Loucy (cell line): ENCODE measurements around the gene OCIAD2.
"Not testable (repeated sequence)": the region's sequence is repeated elsewhere in the genome, so short reads cannot be mapped to it uniquely, and the experiment has no call there.

ENCODE experiments used
- H2AFZ ChIP-seq: fragments of 200-600 bp; sonication (generic); 2 replicates; pipeline ENCODE4 v1.6.0; 2016; ENCODE audit warnings: antibody characterized with exemption, mild to moderate bottlenecking, low read length, moderate library complexity
- H3F3A ChIP-seq: fragments of 200-600 bp; 2 replicates; pipeline ENCODE4 v1.6.0; 2016; ENCODE audit warnings: antibody characterized with exemption, low read depth, mild to moderate bottlenecking
- H3K27me3 ChIP-seq: fragments of 200-600 bp; sonication (generic); 2 replicates; pipeline ENCODE4 v1.6.1; 2014; ENCODE audit warnings: low read length, mild to moderate bottlenecking; ENCODE audit not compliant: insufficient read depth, poor library complexity, severe bottlenecking
- H3K36me3 ChIP-seq: fragments of 200-600 bp; sonication (generic); 2 replicates; pipeline ENCODE4 v1.6.1; 2016; ENCODE audit warnings: low read length; ENCODE audit not compliant: insufficient read depth
- H3K4me1 ChIP-seq: fragments of 200-600 bp; sonication (generic); 2 replicates; pipeline ENCODE4 v1.5.1; 2014; ENCODE audit warnings: low read length, mild to moderate bottlenecking; ENCODE audit not compliant: insufficient read depth, poor library complexity, severe bottlenecking
- H3K4me2 ChIP-seq: fragments of 200-600 bp; sonication (generic); 2 replicates; pipeline ENCODE4 v1.6.0; 2014; ENCODE audit warnings: antibody characterized with exemption, low read length, low read depth, mild to moderate bottlenecking; ENCODE audit not compliant: poor library complexity, severe bottlenecking
- H3K4me3 ChIP-seq: fragments of 200-600 bp; sonication (generic); 2 replicates; pipeline ENCODE4 v1.5.1; 2014; ENCODE audit warnings: low read length, mild to moderate bottlenecking, mixed read lengths; ENCODE audit not compliant: poor library complexity, severe bottlenecking
- H3K79me2 ChIP-seq: fragments of 200-600 bp; sonication (generic); 2 replicates; pipeline ENCODE4 v1.6.1; 2014; ENCODE audit warnings: low read length; ENCODE audit not compliant: insufficient read depth
- H3K9ac ChIP-seq: fragments of 200-600 bp; sonication (generic); 2 replicates; pipeline ENCODE4 v1.6.0; 2014; ENCODE audit warnings: mild to moderate bottlenecking, low read depth, low read length, moderate library complexity; ENCODE audit not compliant: poor library complexity, severe bottlenecking
- H3K9me2 ChIP-seq: fragments of 200-600 bp; sonication (generic); replicated peaks from 2 replicates; pipeline ENCODE4 v1.6.1; 2016; ENCODE audit warnings: low read depth, low read length, mixed read lengths
- H3K9me3 ChIP-seq: fragments of 200-600 bp; sonication (generic); 2 replicates; pipeline ENCODE4 v1.6.1; 2014; ENCODE audit warnings: mild to moderate bottlenecking, antibody characterized with exemption, low read length, low read depth; ENCODE audit not compliant: insufficient read depth
- H4K20me1 ChIP-seq: fragments of 200-600 bp; sonication (generic); 2 replicates; pipeline ENCODE4 v1.6.0; 2014; ENCODE audit warnings: antibody characterized with exemption, low read length, mild to moderate bottlenecking; ENCODE audit not compliant: insufficient read depth, poor library complexity, severe bottlenecking
- CTCF ChIP-seq: fragments of 200-600 bp; sonication (generic); conservative IDR thresholded peaks from 2 replicates; pipeline ENCODE4 v1.5.1; 2014; ENCODE audit warnings: mild to moderate bottlenecking, antibody characterized with exemption, low read length
- EZH2phosphoT487 ChIP-seq: fragments of 200-600 bp; IDR thresholded peaks from 2 replicates; pipeline ENCODE4 v1.6.1; 2018; ENCODE audit warnings: antibody characterized with exemption, mild to moderate bottlenecking, moderate library complexity, borderline replicate concordance

OCIAD2 gene

GRCh38 chr4:48896845-48897244 is 9.7 kb downstream of the OCIAD2 start:
- Histone ChIP-seq H4K20me1 (peaks cover 2% of the 10 kb centered on the region), H3K4me2 (no peak overlapping the region), H3K36me3 (peaks cover 41% of the 10 kb centered on the region; the same call in 1 of the 2 replicates)

GRCh38 chr4:48891028-48891619 is 15.4 kb downstream of the OCIAD2 start:
- no peak overlapping the region for H3K4me3 ChIP-seq
- no peaks in the 10 kb centered on the region for H3K4me1 ChIP-seq
- H3K27me3 ChIP-seq = no peaks in the 10 kb centered on the region
- no peak overlapping the region for H2AFZ ChIP-seq
- no peak overlapping the region for H3K4me2 ChIP-seq
- no peaks in the 10 kb centered on the region for H3K79me2 ChIP-seq
- no peaks in the 10 kb centered on the region for H3F3A ChIP-seq
- H3K9me2 ChIP-seq = no peaks in the 10 kb centered on the region
- H3K9ac ChIP-seq = no peak overlapping the region
- TF ChIP-seq EZH2phosphoT487 (no peak), CTCF (no peak)
- H3K36me3 ChIP-seq = peaks cover 35% of the 10 kb centered on the region; the same call in 1 of the 2 replicates
- no peaks in the 10 kb centered on the region for H3K9me3 ChIP-seq
- no peaks in the 10 kb centered on the region for H4K20me1 ChIP-seq

More at GRCh38 chr4:48896845-48897244, 9.7 kb downstream of the OCIAD2 start:
- H3K4me3 ChIP-seq = no peak overlapping the region
- no peak overlapping the region for H2AFZ ChIP-seq
- H3K4me1 ChIP-seq = peaks cover 29% of the 10 kb centered on the region
- H3K27me3 ChIP-seq = no peaks in the 10 kb centered on the region
- 0 out of 2 replicates have a peak, but pooled peaks cover 3% of the 10 kb centered on the region for H3F3A ChIP-seq
- peak; percentile 32 for TF ChIP-seq CTCF
- TF ChIP-seq EZH2phosphoT487 = no peak
- no peaks in the 10 kb centered on the region for H3K79me2 ChIP-seq
- no peaks in the 10 kb centered on the region for H3K9me3 ChIP-seq
- no peak overlapping the region for H3K9ac ChIP-seq
- H3K9me2 ChIP-seq = no peaks in the 10 kb centered on the region

DNA sequence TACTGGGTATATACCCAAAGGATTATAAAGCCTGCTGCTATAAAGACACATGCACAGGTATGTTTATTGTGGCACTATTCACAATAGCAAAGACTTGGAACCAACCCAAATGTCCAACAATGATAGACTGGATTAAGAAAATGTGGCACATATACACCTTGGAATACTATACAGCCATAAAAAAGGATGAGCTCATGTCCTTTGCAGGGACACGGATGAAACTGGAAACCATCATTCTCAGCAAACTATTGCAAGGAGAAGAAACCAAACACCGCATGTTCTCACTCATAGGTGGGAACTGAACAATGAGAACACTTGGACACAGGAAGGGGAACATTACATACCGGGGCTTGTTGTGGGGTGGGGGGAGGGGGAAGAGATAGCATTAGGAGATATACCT is 16.8 kb downstream of the OCIAD2 start:
- not testable (repeated sequence) for H3K9me2 ChIP-seq, H3K9me3 ChIP-seq, H3K9ac ChIP-seq, H3K4me1 ChIP-seq, H3F3A ChIP-seq, H3K4me2 ChIP-seq, H2AFZ ChIP-seq, H3K4me3 ChIP-seq, H4K20me1 ChIP-seq, H3K27me3 ChIP-seq, H3K79me2 ChIP-seq
- H3K36me3 ChIP-seq = peaks cover 30% of the 10 kb centered on the region; the same call in 1 of the 2 replicates

- not testable (repeated sequence) for H3K27me3 ChIP-seq, H3K36me3 ChIP-seq, H4K20me1 ChIP-seq, H3K4me3 ChIP-seq, H3K4me2 ChIP-seq, H3K4me1 ChIP-seq, H3F3A ChIP-seq, H3K9me3 ChIP-seq, H3K79me2 ChIP-seq, H3K9me2 ChIP-seq, H2AFZ ChIP-seq, H3K9ac ChIP-seq
These were observed 24.9 kb downstream of the OCIAD2 start for GRCh38 chr4:48881646-48882045.
